ENCODE results near the gene SDC3. TPM values are rescaled to one million over a fixed set of nuclear protein-coding genes. Genes with fewer than 3 reads are reported as not detected.

SDC3 gene
- total and polyA plus RNA-seq, 2 donors (not counting 1 experiment from before 2014, with no cell fraction given) = 0.30 to 4.6 TPM

DNA sequence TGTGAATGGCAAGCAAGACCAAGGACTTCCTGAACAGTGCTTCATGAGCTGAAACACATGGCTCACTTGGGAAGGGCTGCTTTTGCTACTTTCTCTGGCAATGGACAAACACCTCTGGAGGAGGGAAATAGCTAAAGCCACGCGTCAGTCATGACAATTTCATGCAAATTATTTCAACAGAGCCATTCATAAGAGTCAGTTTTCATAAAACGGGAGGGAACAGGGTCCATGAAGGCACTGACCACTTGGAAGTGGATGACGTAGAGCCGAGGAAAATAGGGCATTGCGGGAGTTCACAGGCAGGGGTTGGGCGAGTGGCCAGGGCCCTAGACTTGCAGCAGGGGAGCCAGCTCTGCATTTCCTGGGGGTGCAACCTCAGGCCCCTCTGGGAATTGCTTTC, 43.9 kb downstream of the SDC3 start:
- no peak overlapping the region for H3K4me2 ChIP-seq (replicated peaks; ENCODE audit: low read depth, low read length, poor library complexity, severe bottlenecking)
- H3K4me1 ChIP-seq (ENCODE audit: control insufficient read depth in 2 of 2, insufficient read depth in 2 of 2, low read length in 2 of 2) = peaks cover 3 to 5% of the 10 kb centered on the region in 2 donors
- H2AFZ ChIP-seq (ENCODE audit: insufficient read depth, low read depth, low read length, poor library complexity, severe bottlenecking) = no peak overlapping the region
- H3K27me3 Mint-ChIP-seq = peaks cover 46% of the 10 kb centered on the region
- H3K4me3 ChIP-seq (ENCODE audit: control extremely low read depth in 1 of 5, extremely low read depth in 1 of 5, insufficient read depth in 1 of 5, low read depth in 2 of 5, low read length in 4 of 5) = no peak overlapping the region
- no peaks in the 10 kb centered on the region for H3K9me3 Mint-ChIP-seq (ENCODE audit: insufficient read depth)
- intact Hi-C loops (cut with micrococcal nuclease) = no loop called here
- H3K27me3 ChIP-seq (replicated peaks in 1 of 4; ENCODE audit: control extremely low read depth in 1 of 4, control insufficient read depth in 3 of 4, insufficient read depth in 4 of 4, low read length in 3 of 4) = peaks cover 0 to 28% (median 13%) of the 10 kb centered on the region in 4 experiments
- H3K4me1 Mint-ChIP-seq = peaks cover 8% of the 10 kb centered on the region
- no peaks in the 10 kb centered on the region for H4K20me1 ChIP-seq (ENCODE audit: control insufficient read depth, insufficient read depth, low read length, poor library complexity, severe bottlenecking)
- H3K36me3 ChIP-seq (replicated peaks in 1 of 2; ENCODE audit: control extremely low read depth in 1 of 2, control insufficient read depth in 1 of 2, extremely low read depth in 1 of 2, insufficient read depth in 2 of 2, low read length in 1 of 2) = no peaks in the 10 kb centered on the region
- no peak overlapping the region for H3K27ac Mint-ChIP-seq
- H3K9me3 ChIP-seq (ENCODE audit: control extremely low read depth in 1 of 3, control insufficient read depth in 2 of 3, insufficient read depth in 1 of 3, low read length in 2 of 3) = peaks cover 0 to 2% (median 0%) of the 10 kb centered on the region in 3 donors
- ChIA-PET CTCF (no interaction called here), POLR2A (no interaction called here)
- H3K27ac ChIP-seq (ENCODE audit: low read length in 2 of 2) = no peak overlapping the region
- H3K79me2 ChIP-seq (ENCODE audit: control insufficient read depth, insufficient read depth, low read length) = no peaks in the 10 kb centered on the region
- H3K4me3 Mint-ChIP-seq = no peak overlapping the region
- DNase-seq (no peak), ATAC-seq (ENCODE audit: low read depth) (no peak)
- WGBS (ENCODE audit: insufficient coverage) = 80% methylated on average over 7 of the region's 7 CpGs
- H3K9ac ChIP-seq (ENCODE audit: low read length) = no peak overlapping the region
- no peak for TF ChIP-seq EZH2 (IDR thresholded peaks at IDR 0.05; ENCODE audit: borderline replicate concordance, insufficient read depth, low read depth, low read length, poor library complexity, severe bottlenecking)
- TF ChIP-seq, protein P1, sequence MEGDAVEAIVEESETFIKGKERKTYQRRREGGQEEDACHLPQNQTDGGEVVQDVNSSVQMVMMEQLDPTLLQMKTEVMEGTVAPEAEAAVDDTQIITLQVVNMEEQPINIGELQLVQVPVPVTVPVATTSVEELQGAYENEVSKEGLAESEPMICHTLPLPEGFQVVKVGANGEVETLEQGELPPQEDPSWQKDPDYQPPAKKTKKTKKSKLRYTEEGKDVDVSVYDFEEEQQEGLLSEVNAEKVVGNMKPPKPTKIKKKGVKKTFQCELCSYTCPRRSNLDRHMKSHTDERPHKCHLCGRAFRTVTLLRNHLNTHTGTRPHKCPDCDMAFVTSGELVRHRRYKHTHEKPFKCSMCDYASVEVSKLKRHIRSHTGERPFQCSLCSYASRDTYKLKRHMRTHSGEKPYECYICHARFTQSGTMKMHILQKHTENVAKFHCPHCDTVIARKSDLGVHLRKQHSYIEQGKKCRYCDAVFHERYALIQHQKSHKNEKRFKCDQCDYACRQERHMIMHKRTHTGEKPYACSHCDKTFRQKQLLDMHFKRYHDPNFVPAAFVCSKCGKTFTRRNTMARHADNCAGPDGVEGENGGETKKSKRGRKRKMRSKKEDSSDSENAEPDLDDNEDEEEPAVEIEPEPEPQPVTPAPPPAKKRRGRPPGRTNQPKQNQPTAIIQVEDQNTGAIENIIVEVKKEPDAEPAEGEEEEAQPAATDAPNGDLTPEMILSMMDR (IDR thresholded peaks at IDR 0.05) = no peak

DNA sequence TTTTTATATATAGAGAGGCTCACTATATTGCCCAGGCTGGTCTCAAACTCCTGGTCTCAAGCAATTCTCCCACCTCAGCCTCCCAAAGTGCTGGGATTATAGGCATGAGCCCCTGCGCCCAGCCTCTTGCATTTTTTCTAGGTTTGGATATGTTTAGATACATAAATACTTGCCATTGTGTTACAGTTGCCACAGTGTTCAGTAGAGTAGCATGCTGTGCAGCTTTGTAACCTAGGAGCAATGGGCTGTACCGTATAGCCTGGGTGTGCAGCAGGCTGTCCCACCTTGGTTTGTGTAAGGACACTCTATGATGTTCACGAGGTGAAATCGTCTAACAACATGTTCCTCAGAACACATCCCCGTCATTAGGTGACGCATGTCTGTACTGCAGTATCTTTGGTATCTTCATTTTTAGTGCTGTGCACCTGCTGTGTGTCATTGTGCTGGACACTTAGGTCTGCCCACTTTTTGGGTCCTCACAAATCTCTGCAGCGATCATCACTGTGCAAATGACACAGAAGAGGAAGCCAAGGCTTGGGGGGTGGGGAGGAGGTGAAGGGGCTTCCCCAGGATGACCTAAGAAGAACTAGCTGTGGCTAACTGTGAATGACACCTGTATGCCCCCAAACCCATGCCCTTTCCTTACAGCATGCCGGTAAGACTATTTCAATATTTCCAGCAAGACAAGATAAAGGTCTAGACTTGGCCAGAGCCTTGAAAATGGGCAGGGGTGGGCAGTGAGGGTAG, 44.5 kb downstream of the SDC3 start:
- no peak overlapping the region for H3K4me3 ChIP-seq (ENCODE audit: control extremely low read depth in 1 of 5, extremely low read depth in 1 of 5, insufficient read depth in 1 of 5, low read depth in 2 of 5, low read length in 4 of 5)
- no peak overlapping the region for H3K9ac ChIP-seq (ENCODE audit: low read length)
- H3K4me1 ChIP-seq (ENCODE audit: control insufficient read depth in 2 of 2, insufficient read depth in 2 of 2, low read length in 2 of 2) = peaks cover 2 to 3% of the 10 kb centered on the region in 2 donors
- WGBS (ENCODE audit: insufficient coverage) = 88% methylated on average over 4 of the region's 8 CpGs
- H3K9me3 ChIP-seq (ENCODE audit: control extremely low read depth in 1 of 3, control insufficient read depth in 2 of 3, insufficient read depth in 1 of 3, low read length in 2 of 3) = peaks cover 0 to 2% (median 0%) of the 10 kb centered on the region in 3 donors
- H3K4me2 ChIP-seq (replicated peaks; ENCODE audit: low read depth, low read length, poor library complexity, severe bottlenecking) = no peak overlapping the region
- Mint-ChIP-seq H3K4me1 (peaks cover 5% of the 10 kb centered on the region), H3K27ac (no peak overlapping the region), H3K4me3 (no peak overlapping the region), H3K27me3 (peaks cover 42% of the 10 kb centered on the region), H3K9me3 (ENCODE audit: insufficient read depth) (no peaks in the 10 kb centered on the region)
- H3K27me3 ChIP-seq (replicated peaks in 1 of 4; ENCODE audit: control extremely low read depth in 1 of 4, control insufficient read depth in 3 of 4, insufficient read depth in 4 of 4, low read length in 3 of 4) = peaks cover 0 to 28% (median 11%) of the 10 kb centered on the region in 4 experiments
- H3K79me2 ChIP-seq (ENCODE audit: control insufficient read depth, insufficient read depth, low read length) = no peaks in the 10 kb centered on the region
- DNase-seq = no peak
- intact Hi-C loops (cut with micrococcal nuclease) = no loop called here
- no peak overlapping the region for H3K27ac ChIP-seq (ENCODE audit: low read length in 2 of 2)
- ATAC-seq (ENCODE audit: low read depth) = no peak
- H2AFZ ChIP-seq (ENCODE audit: insufficient read depth, low read depth, low read length, poor library complexity, severe bottlenecking) = no peak overlapping the region
- ChIA-PET POLR2A (no interaction called here), CTCF (interaction anchor here (1.3 to 2.0 kb wide), 2 partner anchors 10 to 47 kb away, joined by 3 to 7 read pairs; no protein-coding TSS in a partner anchor)
- TF ChIP-seq, protein P1 (IDR thresholded peaks at IDR 0.05) = no peak
- no peak for TF ChIP-seq EZH2 (IDR thresholded peaks at IDR 0.05; ENCODE audit: borderline replicate concordance, insufficient read depth, low read depth, low read length, poor library complexity, severe bottlenecking)
- H4K20me1 ChIP-seq (ENCODE audit: control insufficient read depth, insufficient read depth, low read length, poor library complexity, severe bottlenecking) = no peaks in the 10 kb centered on the region
- H3K36me3 ChIP-seq (replicated peaks in 1 of 2; ENCODE audit: control extremely low read depth in 1 of 2, control insufficient read depth in 1 of 2, extremely low read depth in 1 of 2, insufficient read depth in 2 of 2, low read length in 1 of 2) = no peaks in the 10 kb centered on the region

All from B cell (primary cell).